HepG2 (cell line): ENCODE data around the gene MYOZ1. TPM values are rescaled to one million over a fixed set of nuclear protein-coding genes. Genes with fewer than 3 reads are reported as not detected.
A peak's percentile ranks its signal among the peaks of the same experiment; 100 is the strongest.

ENCODE experiments used
- AHDC1 ChIP-seq: sonication (generic); formaldehyde crosslinking; IDR thresholded peaks from 2 replicates; pipeline ENCODE4 v1.5.1; 2020; ENCODE audit warnings: mild to moderate bottlenecking, missing genetic modification reagents, borderline replicate concordance
- ARID3A ChIP-seq: IDR thresholded peaks from 2 replicates; pipeline ENCODE4 v1.6.1; 2012; ENCODE audit warnings: low read depth, low read length, improper control_type of control experiment
- ATF7-NPFF ChIP-seq: sonication (generic); formaldehyde crosslinking; IDR thresholded peaks from 2 replicates; pipeline ENCODE4 v1.8.1; 2023; ENCODE audit warnings: mild to moderate bottlenecking, low read depth, missing genetic modification reagents, moderate library complexity
- CERS6 ChIP-seq: sonication (generic); formaldehyde crosslinking; IDR thresholded peaks from 2 replicates; pipeline ENCODE4 v1.5.0; 2020; ENCODE audit warnings: missing genetic modification reagents
- HDAC2 ChIP-seq: sonication (generic); formaldehyde crosslinking; IDR thresholded peaks from 2 replicates; pipeline ENCODE4 v1.4.0; 2020; ENCODE audit warnings: missing genetic modification reagents
- HMG20A ChIP-seq: IDR thresholded peaks from 2 replicates; pipeline ENCODE4 v1.6.1; 2016; ENCODE audit warnings: borderline replicate concordance
- HOXA5 ChIP-seq: sonication (generic); formaldehyde crosslinking; IDR thresholded peaks from 2 replicates; pipeline ENCODE4 v1.4.0; 2020; ENCODE audit warnings: missing genetic modification reagents
- KLF16 ChIP-seq, 2 experiments: sonication (generic) in 1 of 2; formaldehyde crosslinking in 1 of 2; IDR thresholded peaks; 2 replicates each; pipeline versions ENCODE4 v1.6.1 to v1.8.0; 2016 to 2023; ENCODE audit warnings: missing genetic modification reagents in 2 of 2, missing compliant biosample characterization in 1 of 2
- MAFF ChIP-seq: IDR thresholded peaks from 2 replicates; pipeline ENCODE4 v1.6.1; 2011; ENCODE audit warnings: low read depth, low read length, improper control_type of control experiment
- PHF21A ChIP-seq: sonication (generic); formaldehyde crosslinking; IDR thresholded peaks from 2 replicates; pipeline ENCODE4 v1.5.0; 2020; ENCODE audit warnings: mild to moderate bottlenecking, missing genetic modification reagents
- PITX1 ChIP-seq: sonication (generic); formaldehyde crosslinking; IDR thresholded peaks from 2 replicates; pipeline ENCODE4 v1.5.1; 2020; ENCODE audit warnings: mild to moderate bottlenecking, missing genetic modification reagents
- THYN1 ChIP-seq: sonication (generic); formaldehyde crosslinking; IDR thresholded peaks from 2 replicates; pipeline ENCODE4 v1.8.1; 2023; ENCODE audit warnings: low read depth, mild to moderate bottlenecking, moderate library complexity, missing genetic modification reagents, borderline replicate concordance
- ZBTB25 ChIP-seq: IDR thresholded peaks from 2 replicates; pipeline ENCODE4 v1.6.1; 2018; ENCODE audit warnings: missing genetic modification reagents
- ZNF572 ChIP-seq: sonication (generic); formaldehyde crosslinking; IDR thresholded peaks from 2 replicates; pipeline ENCODE4 v1.5.1; 2020; ENCODE audit warnings: mild to moderate bottlenecking, missing genetic modification reagents
- ZNF747 ChIP-seq: sonication (generic); formaldehyde crosslinking; IDR thresholded peaks from 2 replicates; pipeline ENCODE4 v1.8.1; 2023; ENCODE audit warnings: missing genetic modification reagents, mild to moderate bottlenecking, borderline replicate concordance
- ZNF770 ChIP-seq: sonication (generic); formaldehyde crosslinking; IDR thresholded peaks from 2 replicates; pipeline ENCODE4 v1.5.0; 2020; ENCODE audit warnings: mild to moderate bottlenecking, missing genetic modification reagents
- ZNF772 ChIP-seq: sonication (generic); formaldehyde crosslinking; IDR thresholded peaks from 2 replicates; pipeline ENCODE4 v1.5.0; 2020; ENCODE audit warnings: mild to moderate bottlenecking, missing genetic modification reagents
- polyA plus RNA-seq, 8 experiments: library from polyadenylated mRNA; depleted of rRNA in 3 of 8; stranded (reverse) in 7 of 8; unstranded in 1 of 8; fragments of >200 nt; fragmentation: Illumina TruSeq in 4 of 8; extraction: Trizol in 4 of 8; gene quantifications; 2 replicates each; pipeline versions ENCODE4 v1.2.1 to v1.2.3, GENCODE V29; 2011 to 2016; ENCODE audit warnings: low read depth in 4 of 8, missing spikeins in 1 of 8, mixed read lengths in 1 of 8; ENCODE audit not compliant: insufficient read depth in 1 of 8
- total RNA-seq, 5 experiments: library from RNA; depleted of rRNA; stranded (reverse); fragments of >200 nt; fragmentation: Illumina TruSeq; extraction: Trizol; gene quantifications; 2 replicates each; pipeline ENCODE4 v1.2.3, GENCODE V29; 2016; ENCODE audit warnings: low read depth in 1 of 5

The MYOZ1 gene
- total and polyA plus RNA-seq, 2 of the 13 experiments (the other 11 are each of a cell fraction or from before 2014, with no cell fraction given) = not detected

GRCh38 chr10:73591935-73592699 is 49.2 kb downstream of the MYOZ1 start (continued):
- TF ChIP-seq ARID3A = peak; percentile 52; the same call in 1 of the 2 replicates
- peak in 1 of 2 experiments; percentile 71; a peak in 2 of 4 replicates for TF ChIP-seq KLF16 (CRISPR knock-in tag; IDR thresholded peaks at IDR 0.05)
- TF ChIP-seq AHDC1 (CRISPR knock-in tag) = peak; percentile 81; the same call in 1 of the 2 replicates
- TF ChIP-seq ZNF772 (CRISPR knock-in tag) = peak; percentile 49; the same call in 1 of the 2 replicates
- TF ChIP-seq ZNF770 = no peak
- TF ChIP-seq HDAC2 (CRISPR knock-in tag) = peak; percentile 79; the same call in 1 of the 2 replicates
- TF ChIP-seq ZNF572 (CRISPR knock-in tag) = no peak
- TF ChIP-seq HMG20A = peak; percentile 56; the same call in 1 of the 2 replicates
- peak; percentile 35; the same call in 1 of the 2 replicates for TF ChIP-seq PHF21A (CRISPR knock-in tag)
- TF ChIP-seq ATF7-NPFF (CRISPR knock-in tag) = no peak
- no peak for TF ChIP-seq ZNF747 (CRISPR knock-in tag)
- no peak for TF ChIP-seq CERS6 (CRISPR knock-in tag)
- no peak for TF ChIP-seq HOXA5 (CRISPR knock-in tag)
- TF ChIP-seq MAFF = no peak
- no peak for TF ChIP-seq THYN1 (CRISPR knock-in tag)
- 0 out of 2 replicates have a peak, but pooled peaks have one; percentile 28 for TF ChIP-seq ZBTB25 (CRISPR knock-in tag)
- TF ChIP-seq PITX1 (CRISPR knock-in tag) = peak; percentile 60; the same call in 1 of the 2 replicates
